Stomach (tissue), 4 donors: Measurements from ENCODE around the gene LARGE1.

ENCODE experiments used
- CTCF ChIP-seq, 7 experiments: fragments of 450-650 bp in 4 of 7; fragments of 200-600 bp in 3 of 7; sonication (generic) in 3 of 7; IDR thresholded peaks; one replicate each; pipeline ENCODE4 v1.5.1; 2016 to 2019; ENCODE audit warnings: antibody characterized with exemption in 7 of 7, control low read depth in 2 of 7, mild to moderate bottlenecking in 1 of 7
- EP300 ChIP-seq: sonication (generic); formaldehyde crosslinking; IDR thresholded peaks from one replicate; pipeline ENCODE4 v1.6.1; 2017; ENCODE audit warnings: antibody characterized with exemption
- POLR2A ChIP-seq, 4 donors: fragments of 450-650 bp; IDR thresholded peaks; one replicate each; pipeline ENCODE4 v1.6.1; 2016; ENCODE audit warnings: antibody characterized with exemption in 4 of 4, control low read depth in 2 of 4, mild to moderate bottlenecking in 1 of 4, moderate library complexity in 1 of 4
- POLR2AphosphoS5 ChIP-seq, 3 donors: sonication (generic); formaldehyde crosslinking; IDR thresholded peaks; one replicate each; pipeline ENCODE4 v1.6.1; 2016; ENCODE audit warnings: antibody characterized with exemption in 3 of 3

- TF ChIP-seq POLR2AphosphoS5 (IDR thresholded peaks at IDR 0.05) (no peak), CTCF (IDR thresholded peaks at IDR 0.05) (no peak), POLR2A (IDR thresholded peaks at IDR 0.05) (no peak), EP300 (no peak)
Measured at GRCh38 chr22:33891992-33892391, 28.3 kb downstream of the LARGE1 start.
